Dermis blood vessel endothelial cell (primary cell): Measurements from ENCODE around the gene C3. TPM values are rescaled to one million over a fixed set of nuclear protein-coding genes. Genes with fewer than 3 reads are reported as not detected.
"Not testable (repeated sequence)": the region's sequence is repeated elsewhere in the genome, so short reads cannot be mapped to it uniquely, and the experiment has no call there.

ENCODE experiments used
- DNase-seq: peaks from one replicate; pipeline ENCODE4 v3.0.0; 2010
- total RNA-seq: library from RNA; depleted of rRNA; stranded (reverse); fragments of >200 nt; gene quantifications from 2 replicates; pipeline ENCODE4 v1.2.3, GENCODE V29; 2014

The C3 gene
- total RNA-seq, 1 donor from 2014 or later: 33.5 TPM

DNA sequence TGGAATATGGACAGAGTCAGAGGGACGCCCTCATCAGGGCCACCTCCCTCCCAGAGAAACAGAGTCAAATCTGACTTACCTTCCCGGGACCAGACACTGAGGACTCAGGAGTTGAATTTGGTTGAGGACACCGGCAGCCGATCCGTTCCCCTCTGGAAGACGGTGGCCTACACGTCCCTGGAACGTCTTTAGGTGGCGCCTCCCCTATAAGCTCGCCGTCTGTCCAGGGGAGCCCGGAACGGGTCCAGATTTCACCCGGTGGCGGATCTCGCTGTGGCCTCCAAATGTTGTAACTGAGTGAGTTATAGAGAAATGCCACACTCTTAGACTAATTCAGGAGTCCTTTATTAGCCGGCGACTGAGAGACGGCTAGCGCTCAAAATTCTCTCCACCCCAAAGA, 59.5 kb downstream of the C3 start:
- DNase-seq: no peak

DNA sequence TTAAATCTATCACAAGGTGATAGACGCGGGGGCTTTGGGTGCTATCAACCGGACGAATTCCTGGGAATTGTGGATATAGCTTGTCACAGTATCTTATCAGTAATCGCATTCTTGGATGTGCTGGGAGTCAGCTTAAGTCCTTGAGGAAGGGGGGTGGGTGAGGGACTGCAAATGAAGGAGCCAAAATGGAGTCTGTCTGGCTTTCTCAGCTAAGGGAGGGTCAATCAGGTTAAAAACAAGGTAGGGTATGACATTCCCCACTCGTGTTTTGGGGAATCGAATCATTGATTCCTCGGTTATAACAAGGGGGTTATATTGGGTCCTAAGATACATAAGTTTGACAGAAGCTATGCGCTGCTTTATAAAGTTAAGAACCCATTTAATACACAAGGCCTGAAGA, 64.1 kb downstream of the C3 start:
- not testable (repeated sequence) for DNase-seq

DNA sequence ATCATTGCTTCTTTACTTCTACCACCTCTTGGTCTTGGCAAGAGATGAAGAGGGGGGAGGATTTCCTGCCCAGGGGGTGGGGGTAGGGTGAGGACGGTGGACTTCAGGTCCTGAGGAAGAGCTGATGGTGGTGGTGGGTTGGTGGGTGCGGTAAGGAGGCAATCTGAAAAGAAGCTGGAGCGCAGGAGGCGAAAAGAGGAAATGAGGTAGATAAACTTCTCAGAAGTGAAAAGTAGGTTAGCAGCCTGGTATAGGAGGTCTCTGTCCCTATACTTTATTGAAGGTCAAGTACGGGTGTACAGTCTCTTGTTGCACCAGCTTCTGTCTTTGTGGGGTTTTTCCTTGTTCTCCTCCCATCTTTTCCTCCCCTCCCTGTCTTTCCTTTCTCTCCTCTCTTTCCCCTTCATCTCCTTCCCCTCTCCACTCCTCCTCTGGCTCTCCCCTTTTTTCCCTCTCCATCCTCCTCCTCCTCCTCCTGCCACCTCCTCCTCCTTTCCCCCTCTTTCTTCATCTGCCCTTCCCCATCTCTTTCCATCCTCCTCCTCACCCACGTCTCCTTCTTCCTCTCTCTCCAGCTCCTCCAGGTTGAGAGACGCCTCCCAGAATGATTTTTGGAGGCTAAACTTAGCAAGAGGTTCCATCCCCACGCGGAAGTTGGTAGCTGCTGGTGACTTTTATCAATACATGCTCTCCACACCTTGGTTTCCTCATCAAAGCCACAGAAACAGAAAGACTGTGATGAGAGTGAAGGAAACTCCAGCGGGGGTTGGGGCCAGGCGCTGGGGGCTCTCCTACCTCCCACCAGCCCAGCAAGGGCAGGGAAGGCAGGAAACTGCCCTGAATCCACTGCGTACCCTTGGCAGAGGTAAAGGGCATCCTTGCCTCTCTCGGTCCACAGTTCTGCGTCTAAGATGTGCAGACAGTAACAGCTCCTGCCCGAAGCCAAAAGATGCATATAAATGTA, 65.8 kb downstream of the C3 start:
- no peak for DNase-seq

DNA sequence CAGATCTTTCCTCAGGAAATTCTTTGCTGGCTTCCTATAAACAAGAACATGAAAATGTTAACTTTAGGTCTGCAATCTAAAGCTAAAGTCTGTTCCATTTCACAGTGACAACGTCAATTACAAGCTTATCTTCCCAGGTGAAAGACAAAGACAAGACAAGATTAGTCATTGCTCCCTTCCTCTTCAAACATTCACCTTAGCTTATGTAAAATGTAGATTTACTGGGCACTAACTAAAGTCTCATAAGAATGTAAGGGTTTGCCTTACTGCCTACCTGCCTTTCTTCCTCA, 67.7 kb downstream of the C3 start:
- no peak for DNase-seq

DNA sequence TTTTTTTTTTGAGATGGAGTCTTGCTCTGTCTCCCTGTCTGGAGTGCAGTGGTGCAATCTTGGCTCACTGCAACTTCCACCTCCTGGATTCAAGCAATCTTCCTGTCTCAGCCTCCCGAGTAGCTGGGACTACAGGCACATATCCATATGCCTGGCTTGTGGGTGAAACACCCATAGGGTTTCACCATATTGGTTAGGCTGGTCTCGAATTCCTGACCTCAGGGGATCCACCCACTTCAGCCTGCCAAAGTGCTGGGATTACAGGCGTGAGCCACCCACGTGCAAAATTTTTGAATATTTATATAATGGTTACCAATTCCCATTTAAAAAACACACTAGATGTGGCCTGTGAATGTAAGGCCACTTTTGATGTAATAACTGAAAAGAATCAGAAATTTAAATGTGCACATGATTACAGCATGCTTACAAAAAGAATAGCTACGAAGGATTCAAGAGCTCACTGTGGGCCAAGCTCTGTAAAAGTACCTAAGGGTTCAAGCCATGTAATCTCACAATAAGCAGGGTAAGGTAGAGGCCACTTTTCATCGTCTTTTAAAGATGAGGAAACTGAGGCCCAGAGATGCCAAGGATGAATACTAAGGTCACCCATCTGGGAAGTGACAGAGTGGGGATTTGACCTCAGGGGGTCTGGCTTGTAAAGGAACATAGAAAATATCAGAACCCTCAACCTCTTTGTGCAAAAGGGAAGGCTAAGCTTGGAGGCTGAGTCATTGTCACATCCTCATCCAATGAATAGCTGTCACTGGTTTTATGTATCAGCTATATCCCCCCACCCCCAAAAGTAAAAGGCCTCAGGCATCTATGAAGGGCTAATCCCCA, 68.3 kb downstream of the C3 start:
- no peak for DNase-seq

DNA sequence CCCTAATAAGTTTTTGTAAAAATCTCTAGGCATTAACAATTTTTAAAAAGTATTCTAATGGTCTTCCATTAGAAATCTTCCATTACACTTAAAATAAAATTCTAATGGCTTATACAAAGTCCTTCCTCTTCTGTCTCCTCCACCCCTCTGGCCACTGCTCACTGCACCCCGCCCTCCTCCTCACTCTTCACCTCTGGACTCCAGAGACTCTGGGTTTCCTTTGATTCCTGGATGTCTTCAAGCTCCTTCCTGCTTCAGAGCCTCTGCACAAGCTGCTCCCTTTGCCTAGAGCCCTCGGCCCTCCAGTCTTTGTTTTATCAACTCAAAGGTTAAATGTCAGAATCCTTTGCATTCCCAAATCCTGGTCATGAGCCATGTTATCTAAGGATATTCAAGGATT, 71.3 kb downstream of the C3 start:
- no peak for DNase-seq

DNA sequence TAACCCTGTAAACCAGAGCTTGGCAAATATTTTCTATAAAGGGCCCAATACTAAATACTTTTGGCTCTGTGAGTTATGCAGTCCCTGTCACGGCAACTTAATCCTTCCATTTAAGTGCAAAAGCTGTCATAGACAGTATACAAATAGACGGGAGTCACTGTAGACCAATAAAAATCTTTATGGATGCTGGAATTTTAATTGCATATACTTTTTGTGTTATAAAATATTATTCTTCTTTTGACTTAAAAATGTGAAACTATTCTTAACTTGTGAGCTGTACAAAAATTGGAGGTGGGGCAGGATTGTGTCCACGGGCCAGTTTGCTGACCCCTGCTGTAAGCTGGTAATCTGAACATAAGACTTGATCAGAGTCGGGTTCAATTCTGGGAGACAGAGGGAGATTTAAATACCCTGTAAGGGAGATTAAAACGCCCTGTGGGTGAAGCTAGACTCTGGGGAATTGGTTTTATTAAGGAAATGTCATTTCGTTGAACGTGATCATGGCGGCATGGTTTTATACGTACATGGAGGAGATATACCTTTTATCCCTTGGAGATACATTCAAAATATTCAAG, 72.2 kb downstream of the C3 start:
- DNase-seq: no peak

DNA sequence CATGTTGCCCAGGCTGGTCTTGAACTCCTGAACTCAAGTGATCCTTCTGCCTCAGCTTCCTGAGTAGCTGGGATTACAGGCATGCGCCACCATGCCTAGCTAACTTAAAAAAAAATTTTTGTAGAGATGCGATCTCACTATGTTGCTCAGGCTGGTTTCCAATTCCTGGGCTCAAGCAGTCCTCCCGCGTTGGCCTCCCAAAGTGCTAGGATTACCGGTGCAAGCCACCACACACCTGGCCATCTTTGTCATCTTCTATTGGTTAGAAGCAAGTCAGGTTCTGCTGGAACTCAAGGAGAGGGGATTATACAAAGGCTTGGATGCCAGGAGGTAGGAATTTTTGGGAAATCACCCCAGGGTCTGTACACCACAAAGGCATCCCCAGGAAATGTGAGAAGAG, 75.7 kb downstream of the C3 start:
- no peak for DNase-seq

DNA sequence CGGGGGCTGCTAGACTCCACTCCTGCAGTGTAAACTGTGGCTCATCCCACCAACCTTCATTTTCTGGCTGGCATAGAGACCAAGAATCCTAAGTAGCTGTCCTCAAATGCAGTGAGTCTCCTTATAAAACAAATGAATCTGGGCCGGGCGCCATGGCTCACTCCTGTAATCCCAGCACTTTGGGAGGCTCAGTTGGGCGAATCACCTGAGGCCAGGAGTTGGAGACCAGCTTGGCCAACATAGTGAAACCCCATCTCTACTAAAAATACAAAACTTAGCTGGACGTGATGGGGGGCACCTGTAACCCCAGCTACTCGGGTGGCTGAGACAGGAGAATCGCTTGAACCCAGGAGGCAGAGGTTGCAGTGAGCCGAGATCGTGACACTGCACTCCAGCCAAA, 80.1 kb downstream of the C3 start:
- not testable (repeated sequence) for DNase-seq

DNA sequence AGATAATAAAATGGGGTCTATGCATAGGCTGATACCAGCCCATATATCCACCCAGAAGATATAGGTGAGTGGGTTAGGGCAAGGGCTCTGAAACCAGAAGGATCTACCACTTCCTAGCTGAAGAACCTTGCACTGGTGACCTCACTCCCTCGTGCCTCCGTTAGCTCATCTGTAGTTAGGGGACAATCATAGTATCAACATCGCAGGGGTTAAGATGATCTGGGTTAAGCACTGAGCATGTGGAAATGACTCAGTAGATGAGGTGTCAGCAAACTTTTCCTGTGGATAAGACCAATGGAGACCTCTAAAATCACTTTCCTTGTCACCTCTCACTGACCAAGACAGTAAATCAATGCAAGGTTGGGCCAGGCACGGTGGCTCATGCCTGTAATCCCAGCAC, 81.0 kb downstream of the C3 start:
- peak; percentile 62 for DNase-seq

DNA sequence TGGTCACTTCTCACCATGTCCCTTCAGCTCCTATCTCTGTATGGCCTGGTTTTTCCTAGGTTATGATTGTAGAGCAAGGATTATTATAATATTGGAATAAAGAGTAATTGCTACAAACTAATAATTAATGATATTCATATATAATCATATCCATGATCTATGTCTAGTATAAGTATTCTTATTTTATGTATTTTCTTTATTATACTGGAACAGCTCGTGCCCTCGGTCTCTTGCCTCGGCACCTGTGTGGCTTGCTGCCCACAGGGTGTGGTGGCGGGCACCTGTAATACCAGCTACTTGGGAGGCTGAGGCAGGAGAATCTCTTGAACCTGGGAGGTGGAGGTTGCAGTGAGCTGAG, 87.0 kb downstream of the C3 start:
- not testable (repeated sequence) for DNase-seq

DNA sequence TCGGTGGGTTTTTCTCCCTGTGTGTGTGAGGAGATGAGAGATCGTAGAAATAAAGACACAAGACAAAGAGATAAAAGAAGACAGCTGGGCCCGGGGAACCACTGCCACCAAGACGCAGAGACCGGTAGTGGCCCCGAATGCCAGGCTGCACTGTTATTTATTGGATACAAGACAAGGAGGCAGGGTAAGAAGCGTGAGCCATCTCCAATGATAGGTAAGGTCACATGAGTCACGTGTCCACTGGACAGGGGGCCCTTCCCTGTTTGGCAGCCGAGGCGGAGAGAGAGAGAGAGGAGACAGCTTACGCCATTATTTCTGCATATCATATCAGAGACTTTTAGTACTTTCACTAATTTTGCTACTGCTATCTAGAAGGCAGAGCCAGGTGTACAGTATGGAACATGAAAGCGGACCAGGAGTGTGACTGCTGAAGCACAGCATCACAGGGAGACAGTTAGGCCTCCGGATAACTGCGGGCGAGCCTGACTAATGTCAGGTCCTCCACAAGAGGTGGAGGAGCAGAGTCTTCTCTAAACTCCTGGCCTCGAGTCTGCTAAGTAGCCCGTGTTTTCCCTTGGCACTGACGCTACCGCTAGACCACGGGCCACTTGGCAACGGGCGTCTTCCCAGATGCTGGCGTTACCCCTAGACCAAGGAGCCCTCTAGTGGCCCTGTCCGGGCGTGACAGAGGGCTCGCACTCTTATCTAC, 87.5 kb downstream of the C3 start:
- peak; percentile 83 for DNase-seq

DNA sequence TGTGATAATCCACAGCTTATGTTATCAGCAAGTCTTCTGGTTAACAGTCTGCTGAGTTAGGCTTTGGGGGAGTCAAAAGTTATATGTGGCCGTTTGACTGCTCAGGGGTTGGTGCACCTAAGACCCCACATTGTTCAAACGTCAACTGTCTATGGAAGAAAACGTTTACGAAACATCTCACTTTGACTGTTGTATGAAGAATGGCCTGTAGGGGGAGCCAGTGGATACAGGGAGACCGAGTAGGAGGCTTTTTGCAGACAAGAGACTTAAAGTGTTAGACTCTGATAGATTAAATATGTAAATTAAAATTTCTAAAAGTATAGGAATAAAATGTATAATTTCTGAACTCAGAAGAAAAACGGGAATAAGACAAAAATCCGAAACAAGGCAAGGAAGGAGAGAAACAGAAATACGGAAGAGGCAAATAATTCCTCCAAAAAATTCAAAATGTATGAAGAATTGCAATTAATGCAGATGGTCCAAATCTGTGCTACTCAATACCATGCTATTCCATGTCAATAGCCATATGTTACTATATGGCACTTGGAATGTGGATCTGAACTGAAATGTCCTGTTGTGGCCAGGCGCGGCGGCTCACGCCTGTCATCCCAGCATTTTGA, 88.3 kb downstream of the C3 start:
- DNase-seq: peak; percentile 88

Other genes with a start within 250 kb of the C3 start
- gene DENND1C, start 238.9 kb downstream of the C3 start, total RNA-seq: not detected in 2 replicates
- not detected in 2 replicates for gene TUBB4A, start 218.3 kb downstream of the C3 start, total RNA-seq
- gene TNFSF9, start 189.6 kb downstream of the C3 start, total RNA-seq: 0.34 and 0.60 TPM in 2 replicates
- gene CD70, start 129.5 kb downstream of the C3 start, total RNA-seq: 0.14 TPM in 1 of 2 replicates, not detected in the other
- not detected in 2 replicates for gene TNFSF14, start 50.5 kb downstream of the C3 start, total RNA-seq
- gene GPR108, start 16.9 kb upstream of the C3 start, total RNA-seq: 56.2 and 59.1 TPM in 2 replicates
- gene TRIP10, start 19.0 kb upstream of the C3 start, total RNA-seq: 35.5 and 40.7 TPM in 2 replicates
- 6.0 and 6.3 TPM in 2 replicates for gene SH2D3A, start 46.8 kb upstream of the C3 start, total RNA-seq
- gene VAV1, start 52.1 kb upstream of the C3 start, total RNA-seq: 0.09 TPM in 1 of 2 replicates, not detected in the other
- not detected in 2 replicates for gene ADGRE1, start 166.9 kb upstream of the C3 start, total RNA-seq